Endothelial cell of umbilical vein (primary cell): ENCODE results near the gene ATP1B1. TPM values are rescaled to one million over a fixed set of nuclear protein-coding genes. Genes with fewer than 3 reads are reported as not detected.

Source experiments
- BruUV-seq: library from RNA; stranded (reverse); fragments of 400-500 nt; replicated peaks from 2 replicates; lab custom pipeline; 2021; lab: Mats Ljungman, UMichigan
- CTCF ChIA-PET: fragments of 300-600, 350-600 bp; sonication (Branson Sonifier 250); formaldehyde crosslinking; loops from one replicate; lab custom pipeline; 2021; ENCODE audit warnings: antibody characterized with exemption, inconsistent platforms; lab: Charles Lee
- POLR2A ChIA-PET: fragments of 300-600, 350-600 bp; sonication (Branson Sonifier 250); formaldehyde crosslinking; loops from one replicate; lab custom pipeline; 2021; ENCODE audit warnings: antibody characterized with exemption, inconsistent platforms; lab: Charles Lee
- DNase-seq: peaks from one replicate; pipeline ENCODE4 v3.0.0-alpha.2; 2011; ENCODE audit warnings: low read depth, low spot score
- FAIRE-seq: peaks from 2 replicates; lab custom pipeline; 2011; peaks lifted over from hg19 to GRCh38; lab: Jason Lieb, UNC
- H2AFZ ChIP-seq: 2 replicates; pipeline ENCODE4 v1.6.0; 2012; ENCODE audit warnings: low read depth, low read length, control low read depth, inconsistent platforms
- H3K27ac ChIP-seq: 2 replicates; pipeline ENCODE4 v1.5.1; 2011; ENCODE audit warnings: low read depth, mild to moderate bottlenecking, control low read depth, low read length, moderate library complexity; ENCODE audit not compliant: insufficient read depth
- H3K27me3 ChIP-seq, 2 experiments: 2 replicates each; pipeline versions ENCODE4 v1.6.0 to v1.6.1; 2011; ENCODE audit warnings: low read length in 2 of 2, mixed read lengths in 1 of 2; ENCODE audit not compliant: control insufficient read depth in 2 of 2, insufficient read depth in 2 of 2
- H3K36me3 ChIP-seq, 2 experiments: 2 replicates in 1 of 2; 3 replicates in 1 of 2; pipeline ENCODE4 v1.5.1; 2011; ENCODE audit warnings: low read length in 2 of 2, mild to moderate bottlenecking in 1 of 2, moderate library complexity in 1 of 2; ENCODE audit not compliant: control insufficient read depth in 2 of 2, insufficient read depth in 2 of 2; ENCODE audit errors: extremely low read depth in 1 of 2
- H3K4me1 ChIP-seq: 3 replicates; pipeline ENCODE4 v1.5.1; 2011; ENCODE audit warnings: mild to moderate bottlenecking, low read length; ENCODE audit not compliant: control insufficient read depth, insufficient read depth; ENCODE audit errors: extremely low read depth
- H3K4me2 ChIP-seq: 2 replicates; pipeline ENCODE4 v1.6.1; 2011; ENCODE audit warnings: low read length, control low read depth, mixed read lengths; ENCODE audit not compliant: insufficient read depth
- H3K4me3 ChIP-seq, 3 experiments: fragments of 200-600 bp in 1 of 3; sonication (generic), shearing (Covaris generic) in 1 of 3; replicated peaks in 1 of 3; 2 replicates each; pipeline ENCODE4 v1.5.1; 2011 to 2016; ENCODE audit warnings: control low read depth in 3 of 3, low read length in 3 of 3, mild to moderate bottlenecking in 2 of 3, inconsistent platforms in 1 of 3, low read depth in 1 of 3, moderate library complexity in 1 of 3; ENCODE audit not compliant: insufficient read depth in 1 of 3
- H3K79me2 ChIP-seq: 2 replicates; pipeline ENCODE4 v1.6.0; 2012; ENCODE audit warnings: low read length, inconsistent platforms; ENCODE audit not compliant: control insufficient read depth, insufficient read depth
- H3K9ac ChIP-seq: replicated peaks from 2 replicates; pipeline ENCODE3; 2011; ENCODE audit warnings: low read length, control low read depth; ENCODE audit not compliant: insufficient read depth; ENCODE audit errors: extremely low read depth
- H3K9me1 ChIP-seq: replicated peaks from 3 replicates; pipeline ENCODE4 v1.6.0; 2011; ENCODE audit warnings: mild to moderate bottlenecking, low read length; ENCODE audit not compliant: control insufficient read depth, insufficient read depth; ENCODE audit errors: extremely low read depth
- H3K9me3 ChIP-seq: replicated peaks from 2 replicates; pipeline ENCODE4 v1.5.1; 2012; ENCODE audit warnings: low read length, inconsistent platforms; ENCODE audit not compliant: control insufficient read depth, insufficient read depth
- H4K20me1 ChIP-seq: replicated peaks from 2 replicates; pipeline ENCODE3; 2011; ENCODE audit warnings: mild to moderate bottlenecking, low read length; ENCODE audit not compliant: control insufficient read depth, insufficient read depth; ENCODE audit errors: extremely low read depth
- CTCF ChIP-seq, 2 donors: IDR thresholded peaks; 1 replicate in 1 of 2; 2 replicates in 1 of 2; pipeline ENCODE4 v1.5.1; 2011; ENCODE audit warnings: low read length in 2 of 2, mild to moderate bottlenecking in 2 of 2, moderate library complexity in 2 of 2, control low read depth in 1 of 2, inconsistent platforms in 1 of 2, low read depth in 1 of 2; ENCODE audit not compliant: insufficient read depth in 1 of 2; ENCODE audit errors: extremely low read depth in 1 of 2
- EZH2 ChIP-seq: IDR thresholded peaks from 2 replicates; pipeline ENCODE4 v1.6.1; 2012; ENCODE audit warnings: borderline replicate concordance, low read depth, mild to moderate bottlenecking, moderate library complexity, low read length, inconsistent platforms; ENCODE audit not compliant: severe bottlenecking
- FOS ChIP-seq: IDR thresholded peaks from 2 replicates; pipeline ENCODE4 v1.6.1; 2011; ENCODE audit warnings: mild to moderate bottlenecking, low read length, moderate library complexity, borderline replicate concordance; ENCODE audit not compliant: insufficient read depth
- GATA2 ChIP-seq: IDR thresholded peaks from 2 replicates; pipeline ENCODE4 v1.7.0; 2011; ENCODE audit warnings: low read depth, mild to moderate bottlenecking, moderate library complexity, mixed read lengths, low read length; ENCODE audit not compliant: insufficient read length, insufficient read depth
- JUN ChIP-seq: IDR thresholded peaks from 2 replicates; pipeline ENCODE4 v1.6.1; 2011; ENCODE audit warnings: borderline replicate concordance, low read depth; ENCODE audit not compliant: insufficient read length, insufficient read depth
- MYC ChIP-seq: IDR thresholded peaks from one replicate; pipeline ENCODE4 v1.6.1; 2011; ENCODE audit warnings: mild to moderate bottlenecking, low read depth, low read length
- POLR2A ChIP-seq: IDR thresholded peaks from 2 replicates; pipeline ENCODE4 v1.6.1; 2012; ENCODE audit warnings: low read depth, mild to moderate bottlenecking, control low read depth, low read length
- POLR2AphosphoS5 ChIP-seq: IDR thresholded peaks from 2 replicates; pipeline ENCODE4 v1.6.1; 2012; ENCODE audit warnings: low read depth, mild to moderate bottlenecking, control low read depth, low read length, moderate library complexity; ENCODE audit not compliant: insufficient read depth
- dilution Hi-C: fragments of 300-500 bp; cut with MboI; formaldehyde crosslinking; loops from one replicate; pipeline ENCODE4 v1.15.0; 2019; ENCODE audit warnings: low sequenced_read_pairs; ENCODE audit not compliant: extremely low pct_ligation_motif_present
- intact Hi-C: fragments of 100-400 bp; cut with micrococcal nuclease; formaldehyde crosslinking; loops from one replicate; pipeline ENCODE4 v1.10.0; 2022
- polyA plus RNA-seq, 4 experiments: library from polyadenylated mRNA; depleted of rRNA in 3 of 4; stranded (reverse) in 3 of 4; unstranded in 1 of 4; fragments of >200 nt; gene quantifications; 2 replicates each; pipeline versions ENCODE4 v1.2.1 to v1.2.3, GENCODE V29; 2011 to 2012; ENCODE audit warnings: missing spikeins in 1 of 4
- total RNA-seq: library from RNA; stranded (reverse); gene quantifications from 2 replicates; pipeline ENCODE4 v1.2.3, GENCODE V29; 2021
- TF ChIP-seq, protein P1 (sequence below): IDR thresholded peaks from 2 replicates; pipeline ENCODE4 v1.6.1; 2011; ENCODE audit not compliant: insufficient read depth, insufficient read length

ATP1B1 gene
- total and polyA plus RNA-seq, 2 donors (not counting 3 experiments of a cell fraction or from before 2014, with no cell fraction given): 14.3 to 56.1 TPM

DNA sequence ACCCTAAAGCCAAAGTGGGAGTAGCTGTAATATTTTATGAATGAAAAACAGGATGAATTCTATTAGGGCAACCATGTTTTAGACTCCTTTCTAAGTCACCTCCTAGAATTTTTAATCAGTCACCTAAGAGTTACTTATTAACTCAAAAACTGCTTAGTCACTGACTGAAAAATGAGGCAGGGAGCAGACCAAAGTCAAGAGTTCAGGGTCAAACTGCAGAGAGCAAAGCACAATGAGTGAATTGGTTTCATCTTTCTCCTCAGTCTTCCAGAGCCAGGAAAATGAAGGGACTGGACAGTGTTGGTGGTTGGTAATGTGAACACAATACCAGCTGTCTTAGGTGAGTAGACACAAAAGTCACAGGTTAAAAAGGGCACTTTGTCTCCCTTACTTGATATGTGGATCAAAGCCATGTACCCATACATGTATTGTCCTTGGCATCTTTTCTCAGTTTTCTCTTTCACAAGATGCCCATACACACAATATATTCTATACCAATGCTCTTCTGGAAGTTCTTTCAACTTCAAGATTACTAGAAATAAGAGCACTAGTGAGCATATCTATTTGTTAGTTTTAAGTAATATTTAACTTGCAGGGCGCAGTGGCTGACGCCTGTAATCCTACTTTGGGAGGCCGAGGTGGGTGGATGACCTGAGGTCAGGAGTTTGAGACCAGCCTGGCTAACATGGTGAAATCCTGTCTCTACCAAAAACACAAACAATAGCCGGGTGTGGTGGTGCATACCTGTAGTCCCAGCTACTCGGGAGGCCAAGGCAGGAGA is 42.2 kb downstream of the ATP1B1 start:
- Histone ChIP-seq H3K27me3 (no peaks in the 10 kb centered on the region), H4K20me1 (no peaks in the 10 kb centered on the region), H3K27ac (no peak overlapping the region), H3K9me1 (no peaks in the 10 kb centered on the region), H3K9me3 (no peaks in the 10 kb centered on the region), H3K4me1 (no peaks in the 10 kb centered on the region), H3K79me2 (no peaks in the 10 kb centered on the region), H3K9ac (no peak overlapping the region), H3K4me2 (no peak overlapping the region), H2AFZ (no peak overlapping the region), H3K4me3 (no peak overlapping the region), H3K36me3 (no peaks in the 10 kb centered on the region)
- DNase-seq (no peak), FAIRE-seq (no peak)
- BruUV-seq: no TSS peak
- TF ChIP-seq GATA2: no peak
- TF ChIP-seq, protein P1, sequence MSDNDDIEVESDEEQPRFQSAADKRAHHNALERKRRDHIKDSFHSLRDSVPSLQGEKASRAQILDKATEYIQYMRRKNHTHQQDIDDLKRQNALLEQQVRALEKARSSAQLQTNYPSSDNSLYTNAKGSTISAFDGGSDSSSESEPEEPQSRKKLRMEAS: no peak
- TF ChIP-seq POLR2A: no peak
- TF ChIP-seq CTCF (IDR thresholded peaks at IDR 0.05; ENCODE audit: extremely low read depth in 1 of 2, insufficient read depth in 1 of 2, low read depth in 1 of 2, low read length in 2 of 2): no peak
- no peak for TF ChIP-seq MYC
- no peak for TF ChIP-seq JUN
- TF ChIP-seq EZH2: no peak
- no peak for TF ChIP-seq FOS
- TF ChIP-seq POLR2AphosphoS5: no peak
- ChIA-PET CTCF (no interaction called here), POLR2A (no interaction called here)
- intact Hi-C loops: no loop called here
- dilution Hi-C loops: no loop called here
